H1 (cell line): ENCODE measurements around the gene TMEM266.

Experiments
- BACH1 ChIP-seq: IDR thresholded peaks from 2 replicates; pipeline ENCODE4 v1.6.1; 2012; ENCODE audit warnings: low read length, improper control_type of control experiment
- CEBPB ChIP-seq: IDR thresholded peaks from 2 replicates; pipeline ENCODE4 v1.6.1; 2012; ENCODE audit warnings: low read depth, low read length
- CHD2 ChIP-seq: IDR thresholded peaks from 2 replicates; pipeline ENCODE4 v1.6.1; 2012; ENCODE audit warnings: low read length, improper control_type of control experiment
- EP300 ChIP-seq, 2 experiments: IDR thresholded peaks; 1 replicate in 1 of 2; 2 replicates in 1 of 2; pipeline ENCODE4 v1.6.1; 2011 to 2012; ENCODE audit warnings: low read depth in 2 of 2, low read length in 2 of 2, mild to moderate bottlenecking in 2 of 2, borderline replicate concordance in 1 of 2, inconsistent platforms in 1 of 2, moderate library complexity in 1 of 2
- EZH2 ChIP-seq: fragments of 200-600 bp; sonication (generic); IDR thresholded peaks from 2 replicates; pipeline ENCODE4 v1.7.1; 2012; ENCODE audit warnings: low read depth, mild to moderate bottlenecking, moderate library complexity, low read length, inconsistent platforms; ENCODE audit not compliant: severe bottlenecking
- POLR2A ChIP-seq, 2 experiments: IDR thresholded peaks; 1 replicate in 1 of 2; 2 replicates in 1 of 2; pipeline ENCODE4 v1.6.1; 2011; ENCODE audit warnings: low read depth in 2 of 2, low read length in 2 of 2, mild to moderate bottlenecking in 2 of 2; ENCODE audit errors: control extremely low read depth in 1 of 2
- RAD21 ChIP-seq, 2 experiments: IDR thresholded peaks in 1 of 2; conservative IDR thresholded peaks in 1 of 2; 2 replicates each; pipeline ENCODE4 v1.6.1; 2011; ENCODE audit warnings: low read depth in 2 of 2, low read length in 2 of 2, improper control_type of control experiment in 1 of 2, inconsistent platforms in 1 of 2, mild to moderate bottlenecking in 1 of 2, moderate library complexity in 1 of 2
- RFX5 ChIP-seq: IDR thresholded peaks from 2 replicates; pipeline ENCODE4 v1.6.1; 2011; ENCODE audit warnings: low read depth, low read length, improper control_type of control experiment, borderline replicate concordance
- SIN3A ChIP-seq, 2 experiments: IDR thresholded peaks in 1 of 2; conservative IDR thresholded peaks in 1 of 2; 2 replicates each; pipeline ENCODE4 v1.6.1; 2011 to 2012; ENCODE audit warnings: low read length in 2 of 2, improper control_type of control experiment in 1 of 2, low read depth in 1 of 2, mild to moderate bottlenecking in 1 of 2
- ZNF274 ChIP-seq: IDR thresholded peaks from 2 replicates; pipeline ENCODE4 v1.7.0; 2012; ENCODE audit warnings: low read length, borderline replicate concordance; ENCODE audit errors: extremely low read depth
- TF ChIP-seq, protein P1 (sequence below), 3 experiments: IDR thresholded peaks; 1 replicate in 2 of 3; 2 replicates in 1 of 3; pipeline versions ENCODE4 v1.5.1 to v1.6.1; 2011; ENCODE audit warnings: low read length in 3 of 3, mild to moderate bottlenecking in 3 of 3, inconsistent platforms in 2 of 3, low read depth in 1 of 3, moderate library complexity in 1 of 3; ENCODE audit not compliant: insufficient read depth in 1 of 3; ENCODE audit errors: control extremely low read depth in 1 of 3
- TF ChIP-seq, protein P2 (sequence below): IDR thresholded peaks from 2 replicates; pipeline ENCODE4 v1.6.1; 2012; ENCODE audit warnings: inconsistent platforms

DNA sequence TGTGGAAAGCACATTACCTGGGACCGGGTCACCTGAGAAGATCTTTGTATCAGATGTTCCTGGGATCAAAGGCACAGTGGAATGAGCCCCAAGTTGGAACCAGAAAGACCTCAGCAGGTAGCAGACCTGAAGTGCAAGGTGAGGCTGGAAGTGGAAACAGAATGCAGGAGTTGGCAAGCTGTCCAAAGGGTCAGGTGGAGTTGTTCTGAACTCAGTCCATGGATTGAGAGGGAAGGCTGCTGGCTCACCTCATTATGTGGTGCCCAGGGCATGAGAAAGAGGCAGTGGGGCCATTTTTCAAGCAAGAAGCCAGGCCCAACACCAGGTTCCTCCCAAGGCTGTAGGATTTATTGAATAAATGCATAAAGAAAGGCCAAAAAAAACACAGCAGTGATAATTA is 49.3 kb downstream of the TMEM266 start:
- TF ChIP-seq POLR2A (IDR thresholded peaks at IDR 0.05; ENCODE audit: control extremely low read depth in 1 of 2, low read depth in 2 of 2, low read length in 2 of 2) (no peak), EZH2 (no peak), CEBPB (no peak), BACH1 (no peak), ZNF274 (no peak), RFX5 (no peak), SIN3A (conservative IDR thresholded peaks at IDR 0.05 in 1 of 2, IDR thresholded peaks at IDR 0.05 in 1 of 2; ENCODE audit: low read depth in 1 of 2, low read length in 2 of 2) (no peak), RAD21 (IDR thresholded peaks at IDR 0.05 in 1 of 2, conservative IDR thresholded peaks at IDR 0.05 in 1 of 2; ENCODE audit: low read depth in 2 of 2, low read length in 2 of 2) (no peak), EP300 (IDR thresholded peaks at IDR 0.05; ENCODE audit: borderline replicate concordance in 1 of 2, low read depth in 2 of 2, low read length in 2 of 2) (no peak), CHD2 (no peak)
- TF ChIP-seq, protein P1, sequence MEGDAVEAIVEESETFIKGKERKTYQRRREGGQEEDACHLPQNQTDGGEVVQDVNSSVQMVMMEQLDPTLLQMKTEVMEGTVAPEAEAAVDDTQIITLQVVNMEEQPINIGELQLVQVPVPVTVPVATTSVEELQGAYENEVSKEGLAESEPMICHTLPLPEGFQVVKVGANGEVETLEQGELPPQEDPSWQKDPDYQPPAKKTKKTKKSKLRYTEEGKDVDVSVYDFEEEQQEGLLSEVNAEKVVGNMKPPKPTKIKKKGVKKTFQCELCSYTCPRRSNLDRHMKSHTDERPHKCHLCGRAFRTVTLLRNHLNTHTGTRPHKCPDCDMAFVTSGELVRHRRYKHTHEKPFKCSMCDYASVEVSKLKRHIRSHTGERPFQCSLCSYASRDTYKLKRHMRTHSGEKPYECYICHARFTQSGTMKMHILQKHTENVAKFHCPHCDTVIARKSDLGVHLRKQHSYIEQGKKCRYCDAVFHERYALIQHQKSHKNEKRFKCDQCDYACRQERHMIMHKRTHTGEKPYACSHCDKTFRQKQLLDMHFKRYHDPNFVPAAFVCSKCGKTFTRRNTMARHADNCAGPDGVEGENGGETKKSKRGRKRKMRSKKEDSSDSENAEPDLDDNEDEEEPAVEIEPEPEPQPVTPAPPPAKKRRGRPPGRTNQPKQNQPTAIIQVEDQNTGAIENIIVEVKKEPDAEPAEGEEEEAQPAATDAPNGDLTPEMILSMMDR (IDR thresholded peaks at IDR 0.05; ENCODE audit: control extremely low read depth in 1 of 3, insufficient read depth in 1 of 3, low read depth in 1 of 3, low read length in 3 of 3) = no peak
- TF ChIP-seq, protein P2, sequence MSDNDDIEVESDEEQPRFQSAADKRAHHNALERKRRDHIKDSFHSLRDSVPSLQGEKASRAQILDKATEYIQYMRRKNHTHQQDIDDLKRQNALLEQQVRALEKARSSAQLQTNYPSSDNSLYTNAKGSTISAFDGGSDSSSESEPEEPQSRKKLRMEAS = no peak
